ENCODE measurements around the gene ZBED2. TPM values are rescaled to one million over a fixed set of nuclear protein-coding genes. Genes with fewer than 3 reads are reported as not detected.

Gene ZBED2
- total RNA-seq, 3 donors from 2014 or later = not detected

DNA sequence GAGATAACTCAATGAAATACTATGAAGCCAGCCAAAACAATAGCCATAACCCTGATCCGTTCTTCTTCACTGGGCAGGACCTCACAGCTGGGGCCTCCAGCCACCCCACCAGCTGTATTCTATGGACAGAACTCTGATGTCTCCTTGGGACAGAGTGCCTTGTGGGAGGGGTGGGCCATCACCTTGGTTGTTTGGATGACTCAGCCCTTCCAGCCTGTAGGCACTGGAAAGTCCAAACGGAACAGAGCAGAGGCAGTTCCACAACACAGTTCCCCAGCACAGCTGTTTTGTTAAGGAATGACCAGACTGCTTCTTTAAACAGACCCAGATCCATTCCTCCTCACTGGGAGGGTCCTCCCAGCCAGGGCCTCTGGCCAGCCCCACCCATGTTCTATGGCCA, 31.9 kb upstream of the ZBED2 start:
- TF ChIP-seq POLR2AphosphoS5 (IDR thresholded peaks at IDR 0.05) (no peak), POLR2A (IDR thresholded peaks at IDR 0.05) (no peak)
- Histone ChIP-seq H3K27me3 (no peaks in the 10 kb centered on the region), H3K9me3 (peaks cover 5 to 16% of the 10 kb centered on the region in 2 donors), H3K4me3 (no peak overlapping the region), H3K4me1 (no peaks in the 10 kb centered on the region), H3K36me3 (no peaks in the 10 kb centered on the region), H3K27ac (no peak overlapping the region)
- intact Hi-C loops (cut with DNase I; ENCODE audit: low total_unique reads) = no loop called here
- DNase-seq (ENCODE audit: low spot score in 2 of 2) = no peak

DNA sequence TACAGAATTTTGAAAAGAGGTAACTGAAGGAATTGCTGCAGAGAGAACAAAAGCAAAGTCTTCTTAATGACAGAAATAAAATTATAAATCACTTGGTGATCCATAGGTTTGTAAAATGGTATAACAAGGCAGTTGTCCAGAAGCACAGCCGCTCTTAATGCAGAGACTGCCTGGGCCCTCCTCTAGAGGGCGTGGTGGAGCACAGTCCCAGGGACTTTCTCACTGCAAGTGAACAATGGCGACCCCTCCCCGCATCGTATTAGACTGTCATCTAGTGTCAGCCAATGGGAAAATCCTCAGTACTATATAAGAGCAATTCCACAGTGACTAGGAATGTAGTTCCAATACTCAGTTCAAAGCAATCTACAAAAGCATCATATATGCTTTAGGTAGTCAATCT, 26.4 kb upstream of the ZBED2 start:
- H3K4me1 ChIP-seq = no peaks in the 10 kb centered on the region
- H3K36me3 ChIP-seq = no peaks in the 10 kb centered on the region
- intact Hi-C loops (cut with DNase I; ENCODE audit: low total_unique reads) = no loop called here
- no peaks in the 10 kb centered on the region for H3K9me3 ChIP-seq
- TF ChIP-seq, protein P1, sequence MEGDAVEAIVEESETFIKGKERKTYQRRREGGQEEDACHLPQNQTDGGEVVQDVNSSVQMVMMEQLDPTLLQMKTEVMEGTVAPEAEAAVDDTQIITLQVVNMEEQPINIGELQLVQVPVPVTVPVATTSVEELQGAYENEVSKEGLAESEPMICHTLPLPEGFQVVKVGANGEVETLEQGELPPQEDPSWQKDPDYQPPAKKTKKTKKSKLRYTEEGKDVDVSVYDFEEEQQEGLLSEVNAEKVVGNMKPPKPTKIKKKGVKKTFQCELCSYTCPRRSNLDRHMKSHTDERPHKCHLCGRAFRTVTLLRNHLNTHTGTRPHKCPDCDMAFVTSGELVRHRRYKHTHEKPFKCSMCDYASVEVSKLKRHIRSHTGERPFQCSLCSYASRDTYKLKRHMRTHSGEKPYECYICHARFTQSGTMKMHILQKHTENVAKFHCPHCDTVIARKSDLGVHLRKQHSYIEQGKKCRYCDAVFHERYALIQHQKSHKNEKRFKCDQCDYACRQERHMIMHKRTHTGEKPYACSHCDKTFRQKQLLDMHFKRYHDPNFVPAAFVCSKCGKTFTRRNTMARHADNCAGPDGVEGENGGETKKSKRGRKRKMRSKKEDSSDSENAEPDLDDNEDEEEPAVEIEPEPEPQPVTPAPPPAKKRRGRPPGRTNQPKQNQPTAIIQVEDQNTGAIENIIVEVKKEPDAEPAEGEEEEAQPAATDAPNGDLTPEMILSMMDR (IDR thresholded peaks at IDR 0.05) = no peak
- TF ChIP-seq POLR2AphosphoS5 (IDR thresholded peaks at IDR 0.05) (no peak), POLR2A (IDR thresholded peaks at IDR 0.05) (no peak)
- no peaks in the 10 kb centered on the region for H3K27me3 ChIP-seq
- no peak for DNase-seq (ENCODE audit: low spot score in 2 of 2)
- H3K4me3 ChIP-seq = no peak overlapping the region
- no peak overlapping the region for H3K27ac ChIP-seq

DNA sequence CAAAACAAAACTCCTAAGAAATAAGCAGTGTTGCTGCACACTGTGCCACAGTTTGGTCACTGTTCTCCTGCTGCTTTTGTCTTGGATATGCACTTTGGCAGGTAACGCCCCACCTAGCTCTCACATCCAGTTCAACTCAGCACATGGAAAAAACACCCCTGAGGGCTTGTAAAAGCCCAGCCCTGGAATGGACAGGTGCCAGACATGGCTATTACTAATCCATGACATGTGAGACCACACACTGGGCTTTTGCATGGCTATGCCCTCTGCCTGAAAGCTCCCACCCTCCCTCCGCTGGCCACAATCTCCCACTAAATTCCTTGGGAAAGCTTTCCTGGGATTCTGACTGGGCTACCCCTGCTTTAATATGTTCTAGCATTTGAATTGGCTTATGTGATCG, 24.7 kb upstream of the ZBED2 start:
- H3K9me3 ChIP-seq = no peaks in the 10 kb centered on the region
- TF ChIP-seq, protein P1 (IDR thresholded peaks at IDR 0.05) = no peak
- TF ChIP-seq POLR2A (IDR thresholded peaks at IDR 0.05) (no peak), POLR2AphosphoS5 (IDR thresholded peaks at IDR 0.05) (no peak)
- H3K36me3 ChIP-seq = no peaks in the 10 kb centered on the region
- no peak overlapping the region for H3K4me3 ChIP-seq
- H3K4me1 ChIP-seq = no peaks in the 10 kb centered on the region
- intact Hi-C loops (cut with DNase I; ENCODE audit: low total_unique reads) = loop anchor here (2.0 kb wide), 1 partner anchor 31 kb away; no protein-coding TSS in a partner anchor
- no peak for DNase-seq (ENCODE audit: low spot score in 2 of 2)
- no peaks in the 10 kb centered on the region for H3K27me3 ChIP-seq
- no peak overlapping the region for H3K27ac ChIP-seq

DNA sequence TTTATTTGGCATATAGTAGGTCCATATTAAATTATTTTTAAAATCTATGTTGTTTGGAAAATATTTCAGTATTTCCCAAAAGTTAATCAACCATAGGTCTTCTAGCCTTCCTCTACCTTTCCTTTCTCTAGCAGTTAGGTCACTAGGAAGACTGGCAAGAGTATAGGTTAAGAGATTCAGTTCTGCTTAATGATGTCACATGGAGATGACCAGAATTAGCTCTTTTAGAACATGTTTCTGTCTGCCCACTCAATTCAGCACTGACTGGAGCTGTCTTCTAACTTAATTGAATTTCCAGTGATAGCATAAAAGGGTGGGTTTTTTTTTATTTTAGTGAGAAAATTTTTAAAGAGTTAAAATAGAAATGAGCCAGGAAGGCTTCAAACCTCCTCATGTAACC, 23.8 kb upstream of the ZBED2 start:
- DNase-seq (ENCODE audit: low spot score in 2 of 2) = no peak
- intact Hi-C loops (cut with DNase I; ENCODE audit: low total_unique reads) = loop anchor here (2.0 kb wide), 1 partner anchor 32 kb away; no protein-coding TSS in a partner anchor
- H3K27ac ChIP-seq = no peak overlapping the region

DNA sequence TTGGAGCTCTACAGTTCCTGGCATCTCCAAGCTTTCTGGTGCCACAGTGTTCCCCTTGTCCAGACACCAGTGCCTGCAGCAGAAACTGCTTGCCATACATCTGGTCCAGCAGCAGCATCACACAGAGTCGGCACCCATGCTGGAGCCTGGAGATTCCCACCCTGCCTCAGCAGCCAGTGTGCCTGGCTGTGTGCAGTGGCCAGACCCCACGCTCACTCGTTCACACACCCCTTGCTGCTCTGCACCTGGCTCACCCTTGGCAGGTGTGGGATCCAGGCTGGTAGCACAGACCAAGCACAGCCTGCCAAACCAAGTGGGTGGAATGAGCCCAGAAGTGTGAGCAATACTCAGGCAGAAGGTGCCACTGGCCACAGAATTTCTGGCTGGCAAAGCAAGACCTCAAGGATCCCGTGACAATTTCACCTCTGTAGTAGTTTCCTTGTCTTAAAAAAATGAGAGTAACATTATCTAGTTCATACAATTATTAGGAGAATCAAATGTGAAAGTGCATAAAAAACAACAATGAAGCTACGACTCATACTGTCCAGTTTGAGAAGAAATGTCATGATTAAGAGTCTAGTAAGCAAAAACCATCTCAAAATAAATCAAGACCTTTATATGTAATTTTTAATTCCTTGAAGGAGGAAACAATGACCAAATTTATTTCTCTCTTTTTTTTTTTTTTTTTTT, 22.9 kb upstream of the ZBED2 start:
- H3K27me3 ChIP-seq = no peaks in the 10 kb centered on the region
- DNase-seq (ENCODE audit: low spot score in 2 of 2) = no peak
- no peak overlapping the region for H3K4me3 ChIP-seq
- no peaks in the 10 kb centered on the region for H3K4me1 ChIP-seq
- no peaks in the 10 kb centered on the region for H3K9me3 ChIP-seq
- TF ChIP-seq POLR2A (IDR thresholded peaks at IDR 0.05) = no peak
- TF ChIP-seq, protein P1 (IDR thresholded peaks at IDR 0.05) = no peak
- TF ChIP-seq POLR2AphosphoS5 (IDR thresholded peaks at IDR 0.05) = no peak
- H3K27ac ChIP-seq = no peak overlapping the region
- intact Hi-C loops (cut with DNase I; ENCODE audit: low total_unique reads) = loop anchor here (2.0 kb wide), 1 partner anchor 33 kb away; no protein-coding TSS in a partner anchor
- no peaks in the 10 kb centered on the region for H3K36me3 ChIP-seq

More for the DNA sequence above, 23.8 kb upstream of the ZBED2 start:
- TF ChIP-seq, protein P1 (IDR thresholded peaks at IDR 0.05) = no peak
- TF ChIP-seq POLR2A (IDR thresholded peaks at IDR 0.05) (no peak), POLR2AphosphoS5 (IDR thresholded peaks at IDR 0.05) (no peak)
- Histone ChIP-seq H3K36me3 (no peaks in the 10 kb centered on the region), H3K9me3 (no peaks in the 10 kb centered on the region), H3K4me3 (no peak overlapping the region), H3K4me1 (no peaks in the 10 kb centered on the region), H3K27me3 (no peaks in the 10 kb centered on the region)

Measured in breast epithelium (tissue), 4 donors.